DMS 273 (cell line): ENCODE data around the gene SIX2.

Source experiments
- DNase-seq: peaks from one replicate; lab custom pipeline; 2025; ENCODE audit not compliant: unreplicated experiment; lab: John Stamatoyannopoulos, UW

SIX2 gene

GRCh38 chr2:45024097-45024496 lies 14.8 kb upstream of the SIX2 start:
- DNase-seq, result no peak

GRCh38 chr2:45020439-45020838 lies 11.2 kb upstream of the SIX2 start:
- no peak for DNase-seq

GRCh38 chr2:45018023-45018422 lies 8.8 kb upstream of the SIX2 start:
- DNase-seq, result no peak

- DNase-seq, result no peak
Observed at GRCh38 chr2:45014831-45015230, 5.6 kb upstream of the SIX2 start.

GRCh38 chr2:45014016-45014702 lies 4.9 kb upstream of the SIX2 start:
- peak; percentile 91 for DNase-seq

GRCh38 chr2:45013229-45014015 lies 4.2 kb upstream of the SIX2 start:
- peak; percentile 62 for DNase-seq

GRCh38 chr2:45012733-45013132 lies 3.5 kb upstream of the SIX2 start:
- no peak for DNase-seq

- DNase-seq, result no peak
Observed at GRCh38 chr2:45011621-45012602, 2.7 kb upstream of the SIX2 start.

- no peak for DNase-seq
Observed at GRCh38 chr2:45011121-45011520, 1.9 kb upstream of the SIX2 start.

- DNase-seq, result no peak
Observed at GRCh38 chr2:45010702-45011012, 1.4 kb upstream of the SIX2 start.

GRCh38 chr2:45009928-45010701 lies 863 bp upstream of the SIX2 start:
- DNase-seq, result peak; percentile 78

- DNase-seq, result peak; percentile 71
Observed at GRCh38 chr2:45008296-45009129, 739 bp downstream of the SIX2 start.

- no peak for DNase-seq
Observed at GRCh38 chr2:45007961-45008295, 1.3 kb downstream of the SIX2 start.

GRCh38 chr2:45006942-45007287 lies 2.3 kb downstream of the SIX2 start:
- DNase-seq, result no peak

- DNase-seq, result no peak
Observed at GRCh38 chr2:45006041-45006941, 3.0 kb downstream of the SIX2 start.

GRCh38 chr2:45005261-45006002 lies 3.8 kb downstream of the SIX2 start:
- no peak for DNase-seq

- DNase-seq, result no peak
Observed at GRCh38 chr2:45004562-45005191, 4.6 kb downstream of the SIX2 start.
